Lower leg skin (tissue), 4 donors: ENCODE measurements around the gene OCA2. TPM values are rescaled to one million over a fixed set of nuclear protein-coding genes. Genes with fewer than 3 reads are reported as not detected.

Experiments
- DNase-seq, 2 donors: peaks; one replicate each; pipeline ENCODE4 v3.0.0-alpha.2; 2019; ENCODE audit warnings: low spot score in 2 of 2
- H3K4me3 ChIP-seq: fragments of 200-600 bp; sonication (generic); 2 replicates; pipeline ENCODE4 v1.5.1; 2017; ENCODE audit warnings: mild to moderate bottlenecking, low read depth; ENCODE audit not compliant: poor library complexity, severe bottlenecking
- CTCF ChIP-seq, 3 donors: fragments of 450-650 bp; IDR thresholded peaks; one replicate each; pipeline ENCODE4 v1.5.1; 2016; ENCODE audit warnings: antibody characterized with exemption in 3 of 3, mild to moderate bottlenecking in 3 of 3, moderate library complexity in 2 of 3
- POLR2A ChIP-seq, 2 donors: fragments of 450-650 bp; IDR thresholded peaks; one replicate each; pipeline ENCODE4 v1.6.1; 2016 to 2017; ENCODE audit warnings: antibody characterized with exemption in 2 of 2, mild to moderate bottlenecking in 1 of 2, moderate library complexity in 1 of 2
- WGBS, 2 donors: methylation state at CpG; one replicate each; pipeline ENCODE4 v1.1.5; 2018; 5-methylcytosine and 5-hydroxymethylcytosine counted together
- intact Hi-C: fragments of 100-400 bp; cut with DNase I; formaldehyde crosslinking; loops from one replicate; pipeline ENCODE4 v1.15.0; 2023; ENCODE audit warnings: low total_unique reads
- total RNA-seq, 4 donors: library from RNA; depleted of rRNA; stranded (reverse); fragments of >200 nt; gene quantifications; one replicate each; pipeline ENCODE4 v1.1.0, GENCODE V29; 2016

Gene OCA2
- total RNA-seq, 4 donors from 2014 or later, result 12.0 to 15.8 (median 13.9) TPM

- DNase-seq, result no peak
- intact Hi-C loops, result no loop called here
- TF ChIP-seq CTCF (IDR thresholded peaks at IDR 0.05), result no peak
- TF ChIP-seq POLR2A (IDR thresholded peaks at IDR 0.05), result no peak
- no peak overlapping the region for H3K4me3 ChIP-seq
- 88 to 92% methylated on average over 10 of the region's 10 CpGs for WGBS, 2 donors
Measured at GRCh38 chr15:27949089-27949488, 150.0 kb downstream of the OCA2 start.

GRCh38 chr15:27939246-27939645, 159.9 kb downstream of the OCA2 start:
- no peak for TF ChIP-seq CTCF (IDR thresholded peaks at IDR 0.05)
- no peak for TF ChIP-seq POLR2A (IDR thresholded peaks at IDR 0.05)
- intact Hi-C loops, result no loop called here
- WGBS, 2 donors, result 69 to 81% methylated on average over 2 of the region's 2 CpGs
- DNase-seq, result no peak
- no peak overlapping the region for H3K4me3 ChIP-seq

GRCh38 chr15:27937851-27938250, 161.3 kb downstream of the OCA2 start:
- no peak for DNase-seq

GRCh38 chr15:27936164-27936563, 163.0 kb downstream of the OCA2 start:
- DNase-seq, result no peak
- intact Hi-C loops, result no loop called here
- no peak for TF ChIP-seq CTCF (IDR thresholded peaks at IDR 0.05)
- 54 to 70% methylated on average over 2 of the region's 2 CpGs for WGBS, 2 donors
- no peak overlapping the region for H3K4me3 ChIP-seq

More at GRCh38 chr15:27937851-27938250, 161.3 kb downstream of the OCA2 start:
- WGBS, 2 donors, result 52 to 67% methylated on average over 1 of the region's 1 CpG
- intact Hi-C loops, result no loop called here
- TF ChIP-seq POLR2A (IDR thresholded peaks at IDR 0.05) (no peak), CTCF (IDR thresholded peaks at IDR 0.05) (no peak)
- H3K4me3 ChIP-seq, result no peak overlapping the region

GRCh38 chr15:27935328-27935727, 163.8 kb downstream of the OCA2 start:
- no peak overlapping the region for H3K4me3 ChIP-seq
- DNase-seq, result no peak
- TF ChIP-seq CTCF (IDR thresholded peaks at IDR 0.05), result no peak
- no peak for TF ChIP-seq POLR2A (IDR thresholded peaks at IDR 0.05)
- WGBS, 2 donors, result 71 to 82% methylated on average over 4 of the region's 4 CpGs
- intact Hi-C loops, result no loop called here

- no peak for DNase-seq
- 73 to 82% methylated on average over 9 of the region's 9 CpGs for WGBS, 2 donors
- no peak overlapping the region for H3K4me3 ChIP-seq
- TF ChIP-seq CTCF (IDR thresholded peaks at IDR 0.05) (no peak), POLR2A (IDR thresholded peaks at IDR 0.05) (no peak)
- intact Hi-C loops, result no loop called here
Measured at GRCh38 chr15:27934782-27935181, 164.3 kb downstream of the OCA2 start.
